ENCODE results near the gene GLYATL1B. TPM values are rescaled to one million over a fixed set of nuclear protein-coding genes. Genes with fewer than 3 reads are reported as not detected.
A peak's percentile ranks its signal among the peaks of the same experiment; 100 is the strongest.
"Not testable (repeated sequence)": the region's sequence is repeated elsewhere in the genome, so short reads cannot be mapped to it uniquely, and the experiment has no call there.

Gene GLYATL1B
- total RNA-seq, 4 donors from 2014 or later, result not detected

DNA sequence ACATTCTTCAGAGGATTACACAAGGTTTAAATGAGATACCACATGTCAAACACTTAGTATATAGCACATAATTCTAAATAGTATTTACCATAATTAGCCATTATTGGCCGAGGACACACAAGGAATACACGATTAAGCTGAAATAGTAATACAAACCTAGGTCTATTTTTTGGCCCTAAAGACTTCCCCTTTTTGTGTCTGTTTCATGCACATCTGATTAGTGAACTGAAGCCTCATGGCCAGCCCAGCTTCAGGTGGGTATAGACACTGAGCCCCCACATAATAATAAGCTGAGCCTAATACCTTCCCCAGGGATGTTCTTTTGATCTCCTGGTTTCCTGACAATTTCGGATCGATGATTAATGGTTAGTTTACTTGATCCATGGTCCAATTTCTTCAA lies 2.1 kb downstream of the GLYATL1B start:
- no peak overlapping the region for H3K4me3 ChIP-seq (ENCODE audit: low read depth, poor library complexity, severe bottlenecking)
- TF ChIP-seq POLR2A (IDR thresholded peaks at IDR 0.05), result no peak
- TF ChIP-seq, protein P1, sequence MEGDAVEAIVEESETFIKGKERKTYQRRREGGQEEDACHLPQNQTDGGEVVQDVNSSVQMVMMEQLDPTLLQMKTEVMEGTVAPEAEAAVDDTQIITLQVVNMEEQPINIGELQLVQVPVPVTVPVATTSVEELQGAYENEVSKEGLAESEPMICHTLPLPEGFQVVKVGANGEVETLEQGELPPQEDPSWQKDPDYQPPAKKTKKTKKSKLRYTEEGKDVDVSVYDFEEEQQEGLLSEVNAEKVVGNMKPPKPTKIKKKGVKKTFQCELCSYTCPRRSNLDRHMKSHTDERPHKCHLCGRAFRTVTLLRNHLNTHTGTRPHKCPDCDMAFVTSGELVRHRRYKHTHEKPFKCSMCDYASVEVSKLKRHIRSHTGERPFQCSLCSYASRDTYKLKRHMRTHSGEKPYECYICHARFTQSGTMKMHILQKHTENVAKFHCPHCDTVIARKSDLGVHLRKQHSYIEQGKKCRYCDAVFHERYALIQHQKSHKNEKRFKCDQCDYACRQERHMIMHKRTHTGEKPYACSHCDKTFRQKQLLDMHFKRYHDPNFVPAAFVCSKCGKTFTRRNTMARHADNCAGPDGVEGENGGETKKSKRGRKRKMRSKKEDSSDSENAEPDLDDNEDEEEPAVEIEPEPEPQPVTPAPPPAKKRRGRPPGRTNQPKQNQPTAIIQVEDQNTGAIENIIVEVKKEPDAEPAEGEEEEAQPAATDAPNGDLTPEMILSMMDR (IDR thresholded peaks at IDR 0.05), result no peak
- no peak for DNase-seq (ENCODE audit: low spot score in 2 of 2)
- WGBS, 2 donors, result 87 to 93% methylated on average over 4 of the region's 4 CpGs
- intact Hi-C loops (cut with DNase I; ENCODE audit: low total_unique reads), result no loop called here

DNA sequence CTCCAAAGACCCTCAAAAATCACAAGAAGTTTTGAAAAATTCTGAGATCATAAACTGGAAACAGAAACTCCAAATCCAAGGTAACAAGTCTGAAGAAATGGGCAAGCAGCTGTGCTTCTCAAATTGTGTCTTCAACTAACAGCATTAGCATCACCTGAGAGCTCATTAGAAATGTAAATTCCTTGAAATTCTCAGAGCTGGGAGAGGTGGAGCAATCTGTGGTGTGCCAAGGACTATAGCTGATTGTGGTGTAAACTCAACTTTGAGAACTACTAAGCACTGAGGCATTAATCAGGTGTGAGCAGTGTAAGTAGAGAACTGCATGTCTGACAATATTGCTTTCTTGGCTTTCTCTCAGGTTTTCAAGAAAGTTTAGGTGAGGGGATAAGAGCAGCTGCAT lies 7.5 kb downstream of the GLYATL1B start:
- intact Hi-C loops (cut with DNase I; ENCODE audit: low total_unique reads); DNase-seq (ENCODE audit: low spot score in 2 of 2): not testable (repeated sequence)

DNA sequence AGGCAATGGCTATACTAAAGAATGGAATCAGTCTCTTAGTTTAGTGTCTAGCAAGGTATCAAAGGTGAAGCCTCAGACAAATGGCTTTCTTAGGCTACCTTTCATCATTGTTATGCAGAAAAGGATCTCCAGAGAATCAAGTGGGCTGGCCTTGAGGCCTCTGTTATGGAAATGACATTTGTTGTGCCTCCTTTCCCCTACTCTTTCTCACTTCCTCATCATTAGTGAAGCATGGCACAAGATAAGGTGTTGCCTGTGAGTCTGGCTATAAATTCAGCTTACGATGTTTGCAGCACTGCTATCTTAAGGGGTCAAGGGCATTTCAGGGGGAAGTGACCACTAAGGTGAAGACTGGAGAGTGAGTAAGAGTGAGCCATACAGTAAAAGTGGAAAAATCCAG lies 9.1 kb downstream of the GLYATL1B start:
- DNase-seq (ENCODE audit: low spot score in 2 of 2); H3K4me3 ChIP-seq (ENCODE audit: low read depth, poor library complexity, severe bottlenecking); intact Hi-C loops (cut with DNase I; ENCODE audit: low total_unique reads): not testable (repeated sequence)
- 71 to 81% methylated on average over 1 of the region's 1 CpG for WGBS, 2 donors

More for the DNA sequence above, 7.5 kb downstream of the GLYATL1B start:
- not testable (repeated sequence) for H3K4me3 ChIP-seq (ENCODE audit: low read depth, poor library complexity, severe bottlenecking)

DNA sequence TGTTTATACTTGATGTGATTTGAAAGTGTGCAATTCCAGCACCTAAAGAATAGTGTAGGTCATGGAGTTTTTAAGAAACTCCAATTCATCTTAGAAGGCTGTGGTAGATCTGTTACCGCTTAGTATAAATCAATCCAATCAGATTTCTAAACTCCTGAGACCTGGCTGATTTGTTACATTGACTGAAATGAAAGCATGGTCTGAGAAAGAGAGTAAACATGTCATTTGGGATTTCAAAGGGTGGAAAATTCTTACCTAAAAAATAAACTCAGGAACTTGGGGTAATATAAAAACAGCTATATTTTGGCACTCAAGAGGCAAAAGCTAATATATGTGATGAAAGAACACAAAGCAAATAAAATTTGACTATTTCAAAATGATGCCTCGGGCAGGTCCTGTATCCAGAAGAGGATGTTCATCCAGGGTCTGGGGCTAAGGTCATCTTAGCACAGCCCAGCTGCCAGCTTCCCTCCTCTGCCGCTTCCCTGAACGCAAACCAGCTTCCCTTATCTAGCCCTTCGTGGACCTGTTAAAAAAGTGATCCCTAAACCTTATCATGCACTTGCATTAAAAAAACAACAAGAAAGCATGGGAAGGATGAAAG lies 10.0 kb downstream of the GLYATL1B start:
- WGBS, 2 donors, result 75 to 80% methylated on average over 5 of the region's 5 CpGs
- H3K4me3 ChIP-seq (ENCODE audit: low read depth, poor library complexity, severe bottlenecking); DNase-seq (ENCODE audit: low spot score in 2 of 2); intact Hi-C loops (cut with DNase I; ENCODE audit: low total_unique reads): not testable (repeated sequence)

DNA sequence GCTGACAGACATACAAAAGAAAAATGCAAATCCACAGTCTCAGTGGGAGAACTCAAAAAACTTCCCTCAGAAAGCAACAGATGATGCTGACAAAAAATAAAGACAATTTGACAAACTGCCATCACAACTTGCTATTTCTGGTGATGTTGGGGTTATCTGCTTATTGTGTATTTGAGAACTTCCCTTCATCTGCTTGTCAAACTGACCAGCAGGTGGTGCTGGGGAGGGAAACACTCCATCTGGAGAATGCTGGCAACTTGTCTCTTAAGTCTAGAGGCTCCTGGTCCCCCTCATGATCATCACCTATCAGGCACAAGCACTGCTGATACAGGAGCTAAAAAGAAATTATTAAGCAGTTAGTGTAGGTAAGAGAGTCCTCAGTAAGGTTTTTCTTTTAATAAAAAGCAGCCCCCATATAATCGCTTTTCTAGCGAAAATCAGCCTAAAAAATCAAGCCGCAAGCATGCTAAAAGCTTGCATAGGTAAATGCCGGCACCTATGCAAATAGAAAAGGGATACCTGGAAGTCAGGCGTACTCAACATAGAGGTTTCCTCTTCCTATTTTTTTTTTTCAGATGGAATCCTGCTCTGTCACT lies 11.1 kb downstream of the GLYATL1B start:
- H3K4me3 ChIP-seq (ENCODE audit: low read depth, poor library complexity, severe bottlenecking), result no peak overlapping the region
- WGBS, 2 donors, result 95% methylated on average over 5 of the region's 5 CpGs
- intact Hi-C loops (cut with DNase I; ENCODE audit: low total_unique reads), result no loop called here
- TF ChIP-seq POLR2A (IDR thresholded peaks at IDR 0.05), result no peak
- TF ChIP-seq, protein P1 (IDR thresholded peaks at IDR 0.05), result no peak
- DNase-seq (ENCODE audit: low spot score in 2 of 2), result peak in 1 of 2 donors; percentile 41

DNA sequence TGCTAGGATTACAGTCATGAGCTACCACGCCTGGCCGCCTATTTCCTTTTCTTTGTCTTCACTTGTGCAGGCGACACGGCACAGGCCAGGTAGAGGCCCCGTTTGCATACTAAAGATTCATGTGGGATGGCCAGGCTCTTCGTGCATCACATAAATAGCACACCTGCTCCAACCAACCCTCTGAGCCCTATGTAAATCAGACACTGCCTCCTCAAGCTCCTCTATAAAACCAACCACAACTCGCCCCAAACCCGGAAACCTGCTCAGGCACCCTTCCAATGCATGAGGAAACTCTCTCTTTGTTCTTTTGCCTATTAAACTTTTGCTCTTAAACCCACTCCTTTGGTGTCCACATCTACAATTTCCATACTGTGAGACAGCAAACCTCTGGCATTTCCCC lies 11.8 kb downstream of the GLYATL1B start:
- DNase-seq (ENCODE audit: low spot score in 2 of 2); intact Hi-C loops (cut with DNase I; ENCODE audit: low total_unique reads); H3K4me3 ChIP-seq (ENCODE audit: low read depth, poor library complexity, severe bottlenecking): not testable (repeated sequence)
- WGBS, 2 donors, result 73 to 81% methylated on average over 8 of the region's 8 CpGs

DNA sequence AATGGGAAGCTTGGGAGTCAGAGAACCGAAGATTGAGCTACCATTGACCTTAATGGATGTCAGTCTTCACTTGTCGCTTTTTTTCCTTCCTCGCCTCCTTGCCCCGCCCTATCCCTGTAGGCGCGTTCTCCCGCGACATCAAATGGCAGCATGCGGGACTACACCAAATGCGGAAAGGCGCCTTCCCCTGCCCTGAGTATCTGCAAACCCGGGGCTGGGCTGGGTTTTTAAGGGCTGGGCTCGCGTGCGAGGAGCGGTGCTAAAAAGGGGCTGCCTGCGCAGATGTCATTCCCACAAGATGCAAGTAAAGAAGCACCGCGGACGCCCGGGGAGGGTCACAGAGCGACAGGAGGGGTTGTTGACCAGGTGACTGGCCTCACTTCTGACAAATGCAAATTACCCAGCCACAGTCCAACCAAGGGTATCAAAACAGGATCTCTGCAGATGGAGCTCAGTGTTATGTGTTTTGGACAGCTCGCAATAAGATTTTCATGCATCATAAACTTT lies 16.2 kb downstream of the GLYATL1B start:
- no peak overlapping the region for H3K4me3 ChIP-seq (ENCODE audit: low read depth, poor library complexity, severe bottlenecking)
- TF ChIP-seq, protein P1 (IDR thresholded peaks at IDR 0.05), result no peak
- no peak for TF ChIP-seq POLR2A (IDR thresholded peaks at IDR 0.05)
- DNase-seq (ENCODE audit: low spot score in 2 of 2), result peak; percentile 32 to 88
- 7% methylated on average over 23 of the region's 23 CpGs for WGBS, 2 donors
- intact Hi-C loops (cut with DNase I; ENCODE audit: low total_unique reads), result no loop called here
